Glutamatergic neuron (in vitro differentiated cells): ENCODE data around the gene SLC22A17. TPM values are rescaled to one million over a fixed set of nuclear protein-coding genes. Genes with fewer than 3 reads are reported as not detected.
"Not testable (repeated sequence)": the region's sequence is repeated elsewhere in the genome, so short reads cannot be mapped to it uniquely, and the experiment has no call there.

Experiments
- DNase-seq: peaks from one replicate; pipeline ENCODE4 v3.0.0; 2022
- H3K27ac Mint-ChIP-seq: one replicate; pipeline ENCODE4 v1.8.0; 2020; ENCODE audit warnings: mild to moderate bottlenecking, mixed read lengths, inconsistent platforms; ENCODE audit not compliant: unreplicated experiment
- H3K27me3 Mint-ChIP-seq: one replicate; pipeline ENCODE4 v1.8.0; 2020; ENCODE audit warnings: mild to moderate bottlenecking, moderate library complexity, mixed read lengths, inconsistent platforms; ENCODE audit not compliant: unreplicated experiment
- H3K36me3 Mint-ChIP-seq: one replicate; pipeline ENCODE4 v1.8.0; 2020; ENCODE audit warnings: mild to moderate bottlenecking, mixed read lengths, inconsistent platforms; ENCODE audit not compliant: unreplicated experiment
- H3K4me1 Mint-ChIP-seq: one replicate; pipeline ENCODE4 v1.8.0; 2020; ENCODE audit warnings: mild to moderate bottlenecking, low read depth, mixed read lengths, inconsistent platforms; ENCODE audit not compliant: unreplicated experiment
- H3K4me3 Mint-ChIP-seq: one replicate; pipeline ENCODE4 v1.8.0; 2020; ENCODE audit warnings: mild to moderate bottlenecking, mixed read lengths, inconsistent platforms; ENCODE audit not compliant: unreplicated experiment
- H3K9me3 Mint-ChIP-seq: one replicate; pipeline ENCODE4 v1.8.0; 2020; ENCODE audit warnings: mild to moderate bottlenecking, moderate library complexity, mixed read lengths, inconsistent platforms; ENCODE audit not compliant: unreplicated experiment
- CTCF ChIP-seq: fragments of 200-600 bp; sonication (generic); IDR thresholded peaks from one replicate; pipeline ENCODE4 v1.5.0; 2021; ENCODE audit not compliant: partially characterized antibody, unreplicated experiment
- total RNA-seq: library from RNA; stranded (reverse); fragmentation: NEBNext Ultra II Directional; extraction: Animal tissue kit (Norgen Biotek cat#: 25700); gene quantifications from one replicate; pipeline ENCODE4 v1.2.1, GENCODE V29; 2021; ENCODE audit not compliant: unreplicated experiment

Gene SLC22A17
- total RNA-seq, 1 donor from 2014 or later, result 70.6 TPM

- TF ChIP-seq CTCF, result no peak
- no peaks in the 10 kb centered on the region for H3K27me3 Mint-ChIP-seq
- peaks cover 5% of the 10 kb centered on the region for H3K9me3 Mint-ChIP-seq
- no peak overlapping the region for H3K4me3 Mint-ChIP-seq
- H3K4me1 Mint-ChIP-seq, result no peaks in the 10 kb centered on the region
- peaks cover 5% of the 10 kb centered on the region for H3K36me3 Mint-ChIP-seq
- no peak for DNase-seq
- H3K27ac Mint-ChIP-seq, result no peak overlapping the region
Measured at GRCh38 chr14:23339506-23340268, 13.0 kb downstream of the SLC22A17 start.

GRCh38 chr14:23335623-23336022 is 17.1 kb downstream of the SLC22A17 start:
- TF ChIP-seq CTCF, result no peak
- Mint-ChIP-seq H3K36me3 (peaks cover 5% of the 10 kb centered on the region), H3K27ac (no peak overlapping the region), H3K4me3 (no peak overlapping the region), H3K4me1 (no peaks in the 10 kb centered on the region), H3K9me3 (peaks cover 5% of the 10 kb centered on the region), H3K27me3 (no peaks in the 10 kb centered on the region)
- DNase-seq, result no peak

GRCh38 chr14:23327947-23328744 is 24.5 kb downstream of the SLC22A17 start:
- Mint-ChIP-seq H3K27ac (no peak overlapping the region), H3K36me3 (no peaks in the 10 kb centered on the region), H3K4me1 (peaks cover 4% of the 10 kb centered on the region), H3K4me3 (no peak overlapping the region), H3K9me3 (peaks cover 4% of the 10 kb centered on the region), H3K27me3 (peaks cover 2% of the 10 kb centered on the region)
- DNase-seq, result peak; percentile 66
- TF ChIP-seq CTCF, result peak; percentile 94

- Mint-ChIP-seq H3K27ac (no peak overlapping the region), H3K27me3 (peaks cover 6% of the 10 kb centered on the region), H3K36me3 (no peaks in the 10 kb centered on the region), H3K4me3 (peak overlapping the region; percentile 49), H3K9me3 (peaks cover 10% of the 10 kb centered on the region), H3K4me1 (peaks cover 9% of the 10 kb centered on the region)
- no peak for TF ChIP-seq CTCF
- DNase-seq, result no peak
Measured at GRCh38 chr14:23326491-23327332, 26.0 kb downstream of the SLC22A17 start.

- not testable (repeated sequence) for H3K36me3 Mint-ChIP-seq, DNase-seq, H3K27ac Mint-ChIP-seq, H3K27me3 Mint-ChIP-seq, H3K4me1 Mint-ChIP-seq
- Mint-ChIP-seq H3K4me3 (peak overlapping the region; percentile 14), H3K9me3 (peaks cover 14% of the 10 kb centered on the region)
Measured at GRCh38 chr14:23325746-23326145, 26.9 kb downstream of the SLC22A17 start.
